Colonic mucosa (tissue), 4 donors: ENCODE data around the gene B4GALT4. TPM values are rescaled to one million over a fixed set of nuclear protein-coding genes. Genes with fewer than 3 reads are reported as not detected.

Experiments
- DNase-seq: peaks from one replicate; pipeline ENCODE4 v3.0.0-alpha.2; 2020
- H3K27ac ChIP-seq: fragments of 200-600 bp; one replicate; pipeline ENCODE4 v1.8.0; 2021
- H3K27me3 ChIP-seq: fragments of 200-600 bp; one replicate; pipeline ENCODE4 v1.8.0; 2021
- H3K36me3 ChIP-seq: fragments of 200-600 bp; one replicate; pipeline ENCODE4 v1.8.0; 2021
- H3K4me1 ChIP-seq: fragments of 200-600 bp; one replicate; pipeline ENCODE4 v1.8.0; 2021; ENCODE audit warnings: mild to moderate bottlenecking
- H3K4me3 ChIP-seq: fragments of 200-600 bp; one replicate; pipeline ENCODE4 v1.8.0; 2021
- H3K9ac ChIP-seq, 2 donors: one replicate each; pipeline ENCODE4 v1.7.0; 2013; ENCODE audit warnings: control low read depth in 2 of 2, low read depth in 2 of 2, low read length in 2 of 2
- H3K9me3 ChIP-seq: fragments of 200-600 bp; one replicate; pipeline ENCODE4 v1.8.0; 2021
- CTCF ChIP-seq: fragments of 200-600 bp; IDR thresholded peaks from one replicate; pipeline ENCODE4 v1.8.0; 2022; ENCODE audit warnings: antibody characterized with exemption, mild to moderate bottlenecking
- intact Hi-C: fragments of 100-400 bp; cut with DNase I; formaldehyde crosslinking; loops from one replicate; pipeline ENCODE4 v1.14.1; 2022
- total RNA-seq, 2 donors: library from RNA; stranded (reverse); fragmentation: NEBNext Ultra II Directional in 1 of 2; extraction: Animal tissue kit (Norgen Biotek cat#: 25700) in 1 of 2; gene quantifications; one replicate each; pipeline ENCODE4 v1.2.1, GENCODE V29; 2021
- donor health status: healthy.
- donor health status: DM: no; HTN: no; CAD: no.
- donor health status: DM: no; HTN: no; CAD: no.

Gene B4GALT4
- total RNA-seq, 2 donors from 2014 or later, result 43.1 to 54.5 TPM

- no peaks in the 10 kb centered on the region for H3K27me3 ChIP-seq
- H3K4me1 ChIP-seq, result no peaks in the 10 kb centered on the region
- no peak overlapping the region for H3K9ac ChIP-seq
- intact Hi-C loops, result no loop called here
- no peak overlapping the region for H3K4me3 ChIP-seq
- no peaks in the 10 kb centered on the region for H3K36me3 ChIP-seq
- no peak for DNase-seq
- no peak overlapping the region for H3K27ac ChIP-seq
- no peak for TF ChIP-seq CTCF
- no peaks in the 10 kb centered on the region for H3K9me3 ChIP-seq
These were observed 5.5 kb downstream of the B4GALT4 start for GRCh38 chr3:119235151-119235550.

- Histone ChIP-seq H3K4me1 (no peaks in the 10 kb centered on the region), H3K27me3 (no peaks in the 10 kb centered on the region), H3K4me3 (no peak overlapping the region), H3K36me3 (no peaks in the 10 kb centered on the region), H3K27ac (no peak overlapping the region), H3K9ac (no peak overlapping the region), H3K9me3 (no peaks in the 10 kb centered on the region)
- intact Hi-C loops, result no loop called here
- no peak for DNase-seq
- no peak for TF ChIP-seq CTCF
These were observed 6.1 kb downstream of the B4GALT4 start for GRCh38 chr3:119234610-119235009.

- Histone ChIP-seq H3K9ac (no peak overlapping the region), H3K36me3 (peaks cover 4% of the 10 kb centered on the region), H3K4me1 (peaks cover 5% of the 10 kb centered on the region), H3K27ac (no peak overlapping the region), H3K4me3 (no peak overlapping the region), H3K9me3 (no peaks in the 10 kb centered on the region), H3K27me3 (no peaks in the 10 kb centered on the region)
- DNase-seq, result no peak
- TF ChIP-seq CTCF, result no peak
- intact Hi-C loops, result no loop called here
These were observed 9.9 kb downstream of the B4GALT4 start for GRCh38 chr3:119230745-119231144.

GRCh38 chr3:119230071-119230470 lies 10.6 kb downstream of the B4GALT4 start:
- H3K9ac ChIP-seq, result no peak overlapping the region
- no peak for TF ChIP-seq CTCF
- intact Hi-C loops, result no loop called here
- H3K27me3 ChIP-seq, result no peaks in the 10 kb centered on the region
- peaks cover 5% of the 10 kb centered on the region for H3K4me1 ChIP-seq
- no peaks in the 10 kb centered on the region for H3K9me3 ChIP-seq
- DNase-seq, result no peak
- H3K36me3 ChIP-seq, result peaks cover 4% of the 10 kb centered on the region
- no peak overlapping the region for H3K4me3 ChIP-seq
- no peak overlapping the region for H3K27ac ChIP-seq

- Histone ChIP-seq H3K36me3 (peaks cover 4% of the 10 kb centered on the region), H3K4me1 (peaks cover 5% of the 10 kb centered on the region), H3K27me3 (no peaks in the 10 kb centered on the region), H3K27ac (peak overlapping the region; percentile 77), H3K9ac (no peak overlapping the region), H3K4me3 (no peak overlapping the region), H3K9me3 (no peaks in the 10 kb centered on the region)
- intact Hi-C loops, result no loop called here
- TF ChIP-seq CTCF, result no peak
- DNase-seq, result no peak
These were observed 11.5 kb downstream of the B4GALT4 start for GRCh38 chr3:119229190-119229589.
